Activated B cell treated with CpG ODN at 0.5 μM for 24 hours (primary cell): Measurements from ENCODE around the gene TRIM7. TPM values are rescaled to one million over a fixed set of nuclear protein-coding genes. Genes with fewer than 3 reads are reported as not detected.
"Not testable (repeated sequence)": the region's sequence is repeated elsewhere in the genome, so short reads cannot be mapped to it uniquely, and the experiment has no call there.

ENCODE experiments used
- ATAC-seq: fragments of 200-7000 bp; cut with Tn5 transposase; one replicate; pipeline ENCODE4 v1.10.0; 2021; ENCODE audit warnings: low read depth, mild to moderate bottlenecking, moderate library complexity
- CTCF ChIA-PET: fragments of 350-600 bp; sonication (Branson Sonifier 250); formaldehyde crosslinking; loops from one replicate; lab custom pipeline; 2021; ENCODE audit warnings: antibody characterized with exemption; lab: Charles Lee
- POLR2A ChIA-PET: fragments of 350-600 bp; sonication (Branson Sonifier 250); formaldehyde crosslinking; loops from one replicate; lab custom pipeline; 2021; ENCODE audit warnings: antibody characterized with exemption; lab: Charles Lee
- DNase-seq: peaks from one replicate; pipeline ENCODE4 v3.0.0; 2022
- H3K27ac Mint-ChIP-seq: one replicate; pipeline ENCODE4 v1.8.0; 2020; ENCODE audit warnings: mixed read lengths
- H3K27me3 Mint-ChIP-seq: one replicate; pipeline ENCODE4 v1.8.0; 2021; ENCODE audit warnings: mixed read lengths
- H3K36me3 Mint-ChIP-seq: one replicate; pipeline ENCODE4 v1.8.0; 2021; ENCODE audit warnings: low read depth, mixed read lengths
- H3K4me1 Mint-ChIP-seq: one replicate; pipeline ENCODE4 v1.8.0; 2021; ENCODE audit warnings: mixed read lengths
- H3K4me3 Mint-ChIP-seq: one replicate; pipeline ENCODE4 v1.8.0; 2020; ENCODE audit warnings: mild to moderate bottlenecking, mixed read lengths
- H3K9me3 Mint-ChIP-seq: one replicate; pipeline ENCODE4 v1.8.0; 2020; ENCODE audit warnings: mixed read lengths
- CTCF ChIP-seq: fragments of 200-600 bp; IDR thresholded peaks from one replicate; pipeline ENCODE4 v1.8.0; 2022; ENCODE audit warnings: antibody characterized with exemption, mild to moderate bottlenecking
- intact Hi-C: fragments of 100-400 bp; cut with micrococcal nuclease; formaldehyde crosslinking; loops from one replicate; pipeline ENCODE4 v1.15.1; 2024
- total RNA-seq: library from RNA; stranded (reverse); gene quantifications from 2 replicates; pipeline ENCODE4 v1.2.3, GENCODE V29; 2022

The TRIM7 gene
- total RNA-seq, 1 donor from 2014 or later = 0.51 TPM

- DNase-seq (no peak), ATAC-seq (no peak)
- Mint-ChIP-seq H3K4me1 (peaks cover 41% of the 10 kb centered on the region), H3K27me3 (peaks cover 34% of the 10 kb centered on the region), H3K4me3 (no peak overlapping the region), H3K9me3 (peaks cover 6% of the 10 kb centered on the region), H3K36me3 (no peaks in the 10 kb centered on the region), H3K27ac (no peak overlapping the region)
- ChIA-PET POLR2A (no interaction called here), CTCF (no interaction called here)
- intact Hi-C loops = loop anchor here (2.0 kb wide), 1 partner anchor 56 kb away; the partner anchor contains the start of gene TRIM41
- TF ChIP-seq CTCF = no peak
These were observed 37.9 kb downstream of the TRIM7 start for GRCh38 chr5:181166812-181167733.

GRCh38 chr5:181164076-181164952, 40.7 kb downstream of the TRIM7 start:
- Mint-ChIP-seq H3K27me3 (peaks cover 24% of the 10 kb centered on the region), H3K4me1 (peaks cover 47% of the 10 kb centered on the region), H3K36me3 (no peaks in the 10 kb centered on the region), H3K4me3 (peak overlapping the region; percentile 79), H3K9me3 (peaks cover 6% of the 10 kb centered on the region), H3K27ac (peak overlapping the region; percentile 83)
- POLR2A ChIA-PET = interaction anchor here (0.6 to 1.0 kb wide), 4 partner anchors 9 to 59 kb away, joined by 3 to 9 read pairs (median 4); no protein-coding TSS in a partner anchor
- no peak for ATAC-seq
- CTCF ChIA-PET = no interaction called here
- DNase-seq = no peak
- no peak for TF ChIP-seq CTCF
- intact Hi-C loops = loop anchor here (5.0 kb wide), 2 partner anchors 98 to 362 kb away; partner anchors contain the start of genes MGAT1 and TRIM52

- Mint-ChIP-seq H3K4me3 (peak overlapping the region; percentile 79), H3K27me3 (peaks cover 22% of the 10 kb centered on the region), H3K36me3 (no peaks in the 10 kb centered on the region), H3K4me1 (peaks cover 43% of the 10 kb centered on the region), H3K27ac (peak overlapping the region; percentile 83), H3K9me3 (peaks cover 6% of the 10 kb centered on the region)
- ATAC-seq = no peak
- intact Hi-C loops = loop anchor here (5.0 kb wide), 2 partner anchors 99 to 361 kb away; partner anchors contain the start of genes MGAT1 and TRIM52
- POLR2A ChIA-PET = interaction anchor here (0.7 to 1.0 kb wide), 3 partner anchors 10 to 60 kb away, joined by 3 to 5 read pairs (median 3); no protein-coding TSS in a partner anchor
- no peak for TF ChIP-seq CTCF
- no peak for DNase-seq
- CTCF ChIA-PET = interaction anchor here (1.2 kb wide), 1 partner anchor 21 kb away, joined by 3 read pairs; no protein-coding TSS in a partner anchor
These were observed 41.4 kb downstream of the TRIM7 start for GRCh38 chr5:181163487-181164075.

GRCh38 chr5:181161534-181162175, 43.3 kb downstream of the TRIM7 start:
- no peaks in the 10 kb centered on the region for H3K36me3 Mint-ChIP-seq
- ATAC-seq = no peak
- peaks cover 5% of the 10 kb centered on the region for H3K9me3 Mint-ChIP-seq

GRCh38 chr5:181160755-181161533, 44.1 kb downstream of the TRIM7 start:
- Mint-ChIP-seq H3K4me3 (peak overlapping the region; percentile 75), H3K4me1 (peaks cover 29% of the 10 kb centered on the region), H3K27ac (peak overlapping the region; percentile 53), H3K27me3 (peaks cover 10% of the 10 kb centered on the region)
- DNase-seq = peak; percentile 42
- ChIA-PET CTCF (interaction anchor here (0.6 to 1.2 kb wide), 3 partner anchors 12 to 377 kb away, joined by 3 to 4 read pairs (median 3); no protein-coding TSS in a partner anchor), POLR2A (interaction anchor here (0.7 to 1.1 kb wide), 2 partner anchors 63 to 83 kb away, joined by 3 read pairs; partner anchors contain the start of gene TRIM41)
- H3K9me3 Mint-ChIP-seq, H3K36me3 Mint-ChIP-seq: not testable (repeated sequence)
- intact Hi-C loops = loop anchor here (5.0 kb wide), 2 partner anchors 101 to 359 kb away; partner anchors contain the start of genes MGAT1 and TRIM52
- ATAC-seq = peak; percentile 23

More at GRCh38 chr5:181161534-181162175, 43.3 kb downstream of the TRIM7 start:
- peaks cover 15% of the 10 kb centered on the region for H3K27me3 Mint-ChIP-seq
- H3K27ac Mint-ChIP-seq = peak overlapping the region; percentile 53
- no peak for DNase-seq
- peak overlapping the region; percentile 75 for H3K4me3 Mint-ChIP-seq
- intact Hi-C loops = loop anchor here (5.0 kb wide), 2 partner anchors 101 to 359 kb away; partner anchors contain the start of genes MGAT1 and TRIM52
- peaks cover 30% of the 10 kb centered on the region for H3K4me1 Mint-ChIP-seq
- no peak for TF ChIP-seq CTCF
- ChIA-PET POLR2A (interaction anchor here (0.6 to 0.7 kb wide), 2 partner anchors 61 to 83 kb away, joined by 3 to 4 read pairs; no protein-coding TSS in a partner anchor), CTCF (interaction anchor here (1.2 kb wide), 1 partner anchor 11 kb away, joined by 4 read pairs; no protein-coding TSS in a partner anchor)
